NCI-H2029 (cell line): ENCODE data around the gene OR5C1.

ENCODE experiments used
- DNase-seq: peaks from one replicate; lab custom pipeline; 2025; lab: John Stamatoyannopoulos, UW

OR5C1 gene

DNA sequence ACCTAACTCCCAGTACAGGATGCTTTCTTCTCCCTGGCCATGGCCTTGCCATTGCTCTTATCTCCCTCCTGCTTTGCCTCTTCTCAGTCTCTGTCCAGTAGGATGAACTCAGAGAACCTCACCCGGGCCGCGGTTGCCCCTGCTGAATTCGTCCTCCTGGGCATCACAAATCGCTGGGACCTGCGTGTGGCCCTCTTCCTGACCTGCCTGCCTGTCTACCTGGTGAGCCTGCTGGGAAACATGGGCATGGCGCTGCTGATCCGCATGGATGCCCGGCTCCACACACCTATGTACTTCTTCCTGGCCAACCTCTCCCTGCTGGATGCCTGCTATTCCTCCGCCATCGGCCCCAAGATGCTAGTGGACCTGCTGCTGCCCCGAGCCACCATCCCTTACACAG, at the start of gene OR5C1:
TSS of gene OR5C1 (plus strand) at position 103 of the 400 bp plus-strand sequence. CDS start at position 103, 0 bp downstream.
- DNase-seq: no peak

DNA sequence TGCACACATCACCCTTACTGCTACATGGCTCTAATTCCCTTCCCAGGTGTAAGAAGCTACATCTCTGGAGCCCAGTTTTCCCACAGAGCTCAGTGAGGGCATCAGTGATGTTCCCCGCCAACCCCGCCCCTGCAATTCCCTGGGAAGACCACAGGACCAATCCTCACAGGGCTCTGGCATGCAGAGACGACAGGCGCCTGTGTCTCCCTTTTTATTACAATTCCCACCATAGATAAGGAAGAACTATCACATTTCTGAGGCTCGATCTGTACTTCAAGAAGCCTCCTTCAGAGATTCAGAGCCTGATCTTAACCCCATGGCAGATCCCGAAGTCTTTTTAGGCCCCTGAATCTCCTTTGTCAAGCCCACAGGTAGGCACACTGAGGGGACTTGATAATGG, 46.7 kb upstream of the OR5C1 start, which contains the start of gene OR1L6:
TSS of gene OR1L6 (plus strand) at position 301 of the 400 bp plus-strand sequence. CDS start 7,545 bp downstream, outside the sequence.
- DNase-seq: no peak

- DNase-seq: no peak
Observed at GRCh38 chr9:122754825-122755224, 33.9 kb upstream of the OR5C1 start.

DNA sequence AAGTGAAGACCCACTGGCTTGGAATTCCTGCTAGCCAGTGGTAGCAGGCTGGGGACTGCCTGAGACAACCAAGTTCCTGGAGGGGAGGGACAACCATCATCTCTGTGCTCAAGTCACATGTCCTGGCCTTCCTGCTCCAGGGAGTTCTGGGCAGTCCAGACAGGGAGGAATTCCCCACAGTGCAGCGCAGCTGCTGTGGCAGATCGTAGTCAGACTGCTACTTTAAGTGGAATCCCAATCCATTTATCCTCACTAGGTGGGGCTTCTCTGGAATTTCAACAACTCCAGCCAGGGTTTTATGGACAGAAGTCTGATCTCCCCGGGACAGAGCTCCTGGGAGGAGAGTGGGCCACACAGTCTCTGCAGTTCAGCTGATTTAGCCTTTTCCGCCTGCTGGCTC, 20.9 kb upstream of the OR5C1 start:
- no peak for DNase-seq

DNA sequence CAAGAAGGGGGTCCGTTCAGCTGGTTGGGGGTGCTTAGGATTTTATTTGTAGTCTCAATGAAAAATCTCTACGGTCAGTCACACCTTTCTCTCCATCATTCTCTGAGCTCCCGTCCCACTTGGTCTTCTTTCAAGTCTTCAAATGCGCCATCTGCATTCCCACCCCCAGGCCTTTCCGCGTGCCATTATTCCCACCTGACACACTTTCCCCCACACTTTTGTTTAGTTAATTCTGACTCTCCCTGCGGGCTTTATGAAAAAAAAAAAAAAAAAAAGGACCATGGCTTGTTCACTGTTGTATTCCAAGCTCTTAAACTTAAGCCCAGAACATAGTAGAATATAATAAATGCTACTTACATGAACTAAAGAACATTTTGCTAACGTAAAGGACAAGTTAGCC, 11.7 kb upstream of the OR5C1 start:
- no peak for DNase-seq

DNA sequence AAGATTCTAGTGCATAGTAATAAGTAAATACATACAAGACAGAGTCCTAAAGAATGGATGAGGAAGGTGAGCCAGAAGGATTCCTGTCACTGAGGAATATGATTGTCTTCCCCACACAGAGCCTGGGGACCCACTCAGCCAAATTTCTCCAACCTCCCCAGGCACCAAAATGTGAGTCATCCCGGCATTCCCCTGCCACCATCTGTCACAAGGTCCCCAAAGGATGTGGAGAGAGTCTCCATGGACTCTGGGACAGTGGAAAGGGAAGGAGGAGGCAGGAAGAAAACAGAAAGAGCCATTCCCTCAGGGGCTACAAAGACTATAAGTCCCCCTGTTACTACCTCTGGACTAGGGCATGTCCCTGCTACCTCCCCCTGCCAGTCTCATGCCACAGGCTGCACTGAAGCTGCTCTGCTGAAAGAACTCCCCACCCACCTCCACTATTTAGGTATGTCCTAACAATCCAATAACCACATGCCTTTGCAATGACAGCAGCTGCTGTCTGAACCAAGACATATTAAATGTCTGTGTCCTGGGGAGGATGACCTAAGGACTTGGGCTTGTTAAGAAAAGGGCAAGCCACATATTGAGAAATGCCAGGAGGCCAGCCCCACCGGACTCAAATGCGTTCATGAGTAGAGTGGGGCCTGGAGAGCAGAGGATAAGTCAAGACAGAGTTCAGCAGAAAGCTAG, 10.7 kb upstream of the OR5C1 start:
- DNase-seq: no peak

GRCh38 chr9:122779181-122779580, 9.6 kb upstream of the OR5C1 start:
- no peak for DNase-seq

DNA sequence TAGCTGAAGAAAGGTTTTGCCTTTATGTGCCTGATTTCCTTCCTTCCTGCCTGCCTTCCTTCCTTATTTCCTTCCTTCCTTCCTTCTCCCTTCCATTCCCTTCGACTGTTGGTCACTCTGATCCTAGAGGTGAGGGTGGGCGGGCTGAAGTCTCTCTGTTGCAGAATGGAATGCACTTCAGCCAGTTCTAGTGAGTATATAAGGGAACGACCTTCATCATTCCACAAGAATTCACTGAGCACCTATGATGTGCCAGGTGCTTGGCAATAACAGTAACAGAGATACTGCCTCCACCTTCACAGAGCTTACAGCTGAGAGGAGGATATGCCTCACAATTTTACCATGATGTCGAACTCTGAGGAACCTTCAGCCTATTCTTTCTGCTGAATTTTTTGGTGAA, 8.7 kb upstream of the OR5C1 start:
- no peak for DNase-seq

DNA sequence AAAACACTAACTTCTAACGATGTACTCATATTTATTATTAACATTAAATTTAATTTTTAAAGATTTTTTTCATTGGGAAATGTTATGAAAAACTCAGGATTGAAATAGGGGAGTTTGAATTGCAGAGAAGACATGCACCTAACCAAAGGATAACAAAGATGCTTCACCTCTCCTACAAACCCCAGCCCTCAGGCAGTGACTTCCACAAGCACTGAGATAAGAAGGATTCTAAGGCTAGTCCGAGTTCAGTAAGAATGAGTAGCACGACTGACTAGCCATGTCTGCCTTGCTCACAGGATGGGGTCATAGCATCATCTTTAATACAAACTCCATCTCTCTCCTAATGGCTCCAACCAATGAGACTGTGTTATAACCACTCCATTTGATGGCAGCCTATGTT, 7.1 kb upstream of the OR5C1 start:
- no peak for DNase-seq

- DNase-seq: no peak
Observed at GRCh38 chr9:122785269-122785668, 3.5 kb upstream of the OR5C1 start.

GRCh38 chr9:122786338-122786737, 2.4 kb upstream of the OR5C1 start:
- no peak for DNase-seq

DNA sequence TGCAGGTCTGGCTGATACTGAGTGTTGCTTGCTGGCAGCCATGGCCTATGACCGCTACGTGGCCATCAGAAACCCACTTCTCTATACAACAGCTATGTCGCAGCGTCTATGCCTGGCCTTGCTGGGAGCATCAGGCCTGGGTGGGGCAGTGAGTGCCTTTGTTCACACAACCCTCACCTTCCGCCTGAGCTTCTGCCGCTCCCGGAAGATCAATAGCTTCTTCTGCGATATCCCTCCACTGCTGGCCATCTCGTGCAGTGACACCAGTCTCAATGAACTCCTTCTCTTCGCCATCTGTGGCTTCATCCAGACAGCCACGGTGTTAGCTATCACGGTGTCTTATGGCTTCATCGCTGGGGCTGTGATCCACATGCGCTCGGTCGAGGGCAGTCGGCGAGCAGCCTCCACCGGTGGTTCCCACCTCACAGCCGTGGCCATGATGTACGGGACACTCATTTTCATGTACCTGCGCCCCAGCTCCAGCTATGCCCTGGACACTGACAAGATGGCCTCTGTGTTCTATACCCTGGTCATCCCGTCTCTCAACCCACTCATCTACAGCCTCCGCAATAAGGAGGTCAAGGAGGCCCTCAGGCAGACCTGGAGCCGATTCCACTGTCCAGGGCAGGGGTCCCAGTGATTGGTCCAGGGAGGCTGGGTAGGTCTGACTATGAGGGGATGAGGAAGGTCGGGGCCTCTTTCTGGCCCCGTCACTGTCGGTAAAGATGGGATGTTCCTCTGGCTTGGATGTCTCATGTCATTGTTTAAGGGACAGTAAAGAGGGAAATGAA, 718 bp downstream of the OR5C1 start:
- DNase-seq: no peak

DNA sequence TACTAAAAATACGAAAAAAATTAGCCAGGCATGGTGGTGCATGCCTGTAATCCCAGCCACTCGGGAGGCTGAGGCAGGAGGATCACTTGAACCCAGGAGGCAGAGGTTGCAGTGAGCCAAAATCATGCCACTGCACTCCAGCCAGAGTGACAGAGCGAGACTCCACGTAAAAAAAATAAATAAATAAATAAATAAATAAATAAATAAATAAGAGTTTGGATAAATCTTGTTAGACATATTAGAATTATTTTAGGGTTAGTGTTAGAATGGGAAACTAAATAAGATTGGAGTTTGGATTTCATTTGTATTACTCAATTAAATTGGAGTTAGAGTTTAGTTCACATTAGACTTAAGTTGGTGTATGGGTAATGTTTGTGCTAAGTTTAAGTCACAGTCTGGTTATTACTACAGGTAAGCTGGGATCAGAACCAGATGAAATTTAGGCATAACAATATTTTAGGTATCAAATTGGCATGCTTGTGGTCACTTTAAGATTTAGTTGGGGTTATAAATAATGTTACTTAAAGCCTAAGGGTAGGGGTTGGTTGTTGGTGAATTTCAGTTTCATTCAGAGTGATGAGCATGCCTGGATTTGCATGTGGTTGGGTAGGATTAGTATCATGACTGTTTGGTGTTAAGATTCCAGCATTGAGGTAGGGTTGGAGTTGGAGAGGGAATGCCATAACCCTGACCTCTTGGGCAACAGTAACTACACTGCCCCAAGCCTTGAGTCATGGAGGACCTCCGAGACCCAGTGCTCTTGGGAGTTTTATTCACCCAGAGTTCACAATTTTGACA, 3.3 kb downstream of the OR5C1 start:
- DNase-seq: no peak

DNA sequence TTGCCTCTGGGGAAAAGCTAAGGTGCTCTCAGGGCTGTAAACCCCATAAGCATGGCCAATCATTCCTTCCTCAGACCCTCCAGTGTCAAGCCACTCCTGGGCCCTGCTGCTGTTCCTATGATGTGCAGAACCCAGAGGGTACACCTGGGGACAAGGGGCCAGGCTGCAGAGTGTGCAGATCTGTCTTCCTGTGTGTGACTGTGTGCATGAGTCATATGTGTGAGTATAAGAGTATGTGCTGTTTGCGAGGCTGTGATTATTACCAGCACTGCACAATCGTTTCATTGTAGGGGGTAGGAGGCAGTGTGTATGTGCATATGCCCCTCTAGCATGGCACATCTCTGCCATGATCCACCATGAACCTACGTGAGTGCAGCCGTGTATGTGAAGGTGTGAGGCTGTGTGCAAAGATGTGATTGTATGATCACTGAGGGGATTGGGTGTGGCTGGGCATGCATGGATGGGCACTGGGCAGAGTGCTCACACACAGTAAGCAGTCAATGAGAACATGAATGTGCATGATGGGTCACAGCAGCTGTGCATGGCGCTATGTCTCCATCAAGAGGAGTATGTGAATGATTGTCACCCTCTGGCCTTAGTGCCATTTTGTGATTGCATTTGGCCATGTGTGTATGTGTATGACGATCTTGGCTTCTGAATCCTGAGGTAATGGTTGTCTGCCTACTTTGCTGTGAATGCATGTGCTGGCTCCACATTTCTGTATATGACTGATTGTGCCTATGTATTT, 8.8 kb downstream of the OR5C1 start:
- no peak for DNase-seq

DNA sequence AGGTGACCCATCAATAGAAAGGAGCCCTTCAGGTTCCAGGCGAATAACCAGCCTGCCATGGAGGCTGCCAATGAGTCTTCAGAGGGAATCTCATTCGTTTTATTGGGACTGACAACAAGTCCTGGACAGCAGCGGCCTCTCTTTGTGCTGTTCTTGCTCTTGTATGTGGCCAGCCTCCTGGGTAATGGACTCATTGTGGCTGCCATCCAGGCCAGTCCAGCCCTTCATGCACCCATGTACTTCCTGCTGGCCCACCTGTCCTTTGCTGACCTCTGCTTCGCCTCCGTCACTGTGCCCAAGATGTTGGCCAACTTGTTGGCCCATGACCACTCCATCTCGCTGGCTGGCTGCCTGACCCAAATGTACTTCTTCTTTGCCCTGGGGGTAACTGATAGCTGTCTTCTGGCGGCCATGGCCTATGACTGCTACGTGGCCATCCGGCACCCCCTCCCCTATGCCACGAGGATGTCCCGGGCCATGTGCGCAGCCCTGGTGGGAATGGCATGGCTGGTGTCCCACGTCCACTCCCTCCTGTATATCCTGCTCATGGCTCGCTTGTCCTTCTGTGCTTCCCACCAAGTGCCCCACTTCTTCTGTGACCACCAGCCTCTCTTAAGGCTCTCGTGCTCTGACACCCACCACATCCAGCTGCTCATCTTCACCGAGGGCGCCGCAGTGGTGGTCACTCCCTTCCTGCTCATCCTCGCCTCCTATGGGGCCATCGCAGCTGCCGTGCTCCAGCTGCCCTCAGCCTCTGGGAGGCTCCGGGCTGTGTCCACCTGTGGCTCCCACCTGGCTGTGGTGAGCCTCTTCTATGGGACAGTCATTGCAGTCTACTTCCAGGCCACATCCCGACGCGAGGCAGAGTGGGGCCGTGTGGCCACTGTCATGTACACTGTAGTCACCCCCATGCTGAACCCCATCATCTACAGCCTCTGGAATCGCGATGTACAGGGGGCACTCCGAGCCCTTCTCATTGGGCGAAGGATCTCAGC, 11.6 kb downstream of the OR5C1 start, which contains the start of gene OR1K1:
TSS of gene OR1K1 (plus strand) at position 58 of the 995 bp plus-strand sequence. CDS start at position 58, 0 bp downstream.
- DNase-seq: no peak

DNA sequence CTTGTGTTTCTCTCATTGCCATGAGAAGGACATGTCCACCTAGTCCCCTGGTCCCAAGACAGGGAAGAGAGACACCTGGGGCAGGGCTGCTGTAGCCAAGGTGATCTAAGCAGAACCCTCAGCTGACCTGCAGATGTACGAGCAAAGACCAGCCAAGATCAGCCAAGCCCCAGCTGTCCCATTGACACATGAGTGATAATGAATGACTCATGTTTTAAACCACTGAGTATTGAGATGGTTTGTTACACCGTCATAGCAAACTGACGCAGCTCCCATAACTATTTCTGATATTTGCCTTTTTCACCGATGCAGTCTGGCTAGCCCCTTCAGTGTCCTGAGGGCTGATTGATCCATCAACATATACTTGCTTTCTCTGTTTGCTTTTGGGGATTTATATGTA, 17.9 kb downstream of the OR5C1 start:
- no peak for DNase-seq

DNA sequence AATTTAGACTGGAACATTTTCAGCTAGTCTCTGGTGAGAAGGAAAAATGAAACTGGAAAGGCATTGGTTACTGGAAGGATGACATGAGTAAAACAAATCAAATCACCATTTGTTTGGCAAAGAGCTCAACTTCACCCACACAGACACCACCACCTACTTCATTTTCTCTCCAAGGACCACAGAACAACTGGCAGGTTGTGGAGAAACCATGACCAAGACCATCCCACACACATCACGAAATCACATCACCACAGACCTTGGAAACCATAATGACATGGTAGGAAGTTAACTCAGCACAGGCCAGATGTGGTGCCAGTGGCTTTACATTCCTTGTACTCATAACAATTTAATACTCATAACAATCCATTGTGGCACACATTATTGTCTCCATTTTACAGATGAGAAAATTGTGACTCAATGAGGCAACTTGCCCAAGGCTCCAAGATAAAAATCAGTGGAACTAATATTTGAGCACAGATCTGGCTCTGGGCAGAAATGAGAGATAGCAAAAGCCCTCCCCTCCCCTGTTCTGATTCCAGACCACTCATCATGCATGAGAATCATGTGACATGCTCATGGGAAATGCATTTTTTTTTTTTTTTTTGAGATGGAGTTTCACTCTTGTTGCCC, 18.7 kb downstream of the OR5C1 start:
- DNase-seq: no peak

DNA sequence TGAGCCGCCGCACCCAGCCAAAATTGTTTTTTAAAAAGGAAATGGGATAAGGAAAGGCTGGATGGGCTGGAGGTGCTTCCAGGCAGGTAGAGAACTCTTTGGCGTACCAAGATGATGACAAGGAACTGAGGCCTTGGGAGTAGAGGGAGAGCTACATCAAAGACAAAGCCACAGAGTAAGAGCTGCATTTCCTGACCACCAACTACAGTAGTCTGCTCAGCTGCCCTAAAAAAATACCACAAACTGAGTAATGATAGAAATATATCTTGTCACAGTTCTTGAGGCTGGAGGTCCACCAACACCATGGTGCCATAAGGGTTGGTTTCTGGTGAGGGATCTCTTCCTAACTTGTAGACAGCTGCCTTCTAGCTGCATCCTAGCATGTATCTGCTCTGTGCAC, 19.4 kb downstream of the OR5C1 start:
- DNase-seq: no peak

GRCh38 chr9:122809261-122809660, 20.5 kb downstream of the OR5C1 start:
- DNase-seq: peak; percentile 31
